ENCODE measurements around the gene EFEMP2.

Gene EFEMP2

DNA sequence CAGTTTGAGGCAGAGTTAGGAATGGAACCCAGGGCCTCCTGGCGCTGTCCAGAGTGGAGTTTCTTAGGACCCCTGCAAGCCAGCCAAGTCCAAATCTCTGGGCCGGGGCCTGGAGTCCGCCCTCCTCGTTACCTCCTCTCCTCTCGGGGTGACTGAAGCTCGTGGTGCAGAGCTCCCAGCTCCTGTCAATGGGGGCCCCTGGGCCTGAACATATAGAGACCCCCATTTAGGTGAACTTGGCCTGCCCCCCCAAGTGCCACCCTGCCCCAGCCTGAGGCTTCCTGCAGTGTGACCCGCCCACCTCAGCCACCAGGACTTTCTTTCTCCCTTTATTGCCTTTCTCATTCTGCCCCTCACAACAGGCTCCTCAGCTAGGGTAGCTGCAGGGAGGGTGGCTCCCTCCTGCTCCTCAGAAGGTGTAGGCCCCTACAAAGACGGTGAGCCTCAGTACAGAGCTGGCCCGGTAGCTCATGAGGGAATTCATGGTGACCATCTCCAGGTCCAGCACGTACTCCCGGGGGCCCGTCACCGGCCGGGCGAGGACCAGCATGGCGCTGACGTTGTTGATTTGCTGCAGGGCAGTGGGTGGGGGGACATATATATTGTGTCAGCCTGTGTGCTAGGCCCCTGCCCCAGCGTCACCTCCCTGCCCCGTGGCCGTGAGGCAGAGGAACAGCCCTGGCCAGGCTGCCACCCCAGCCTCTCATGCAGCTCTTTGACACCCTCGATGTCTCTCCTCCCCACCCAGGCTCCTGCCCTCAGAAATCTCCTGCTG lies 5.9 kb downstream of the EFEMP2 start:
- peak overlapping the region; percentile 42 for H3K4me3 ChIP-seq (ENCODE audit: low read depth, low read length)
- TF ChIP-seq POLR2A (IDR thresholded peaks at IDR 0.05; ENCODE audit: extremely low read depth, insufficient read length) (no peak), MYC (IDR thresholded peaks at IDR 0.05; ENCODE audit: low read depth, low read length) (no peak)
- TF ChIP-seq, protein P1, sequence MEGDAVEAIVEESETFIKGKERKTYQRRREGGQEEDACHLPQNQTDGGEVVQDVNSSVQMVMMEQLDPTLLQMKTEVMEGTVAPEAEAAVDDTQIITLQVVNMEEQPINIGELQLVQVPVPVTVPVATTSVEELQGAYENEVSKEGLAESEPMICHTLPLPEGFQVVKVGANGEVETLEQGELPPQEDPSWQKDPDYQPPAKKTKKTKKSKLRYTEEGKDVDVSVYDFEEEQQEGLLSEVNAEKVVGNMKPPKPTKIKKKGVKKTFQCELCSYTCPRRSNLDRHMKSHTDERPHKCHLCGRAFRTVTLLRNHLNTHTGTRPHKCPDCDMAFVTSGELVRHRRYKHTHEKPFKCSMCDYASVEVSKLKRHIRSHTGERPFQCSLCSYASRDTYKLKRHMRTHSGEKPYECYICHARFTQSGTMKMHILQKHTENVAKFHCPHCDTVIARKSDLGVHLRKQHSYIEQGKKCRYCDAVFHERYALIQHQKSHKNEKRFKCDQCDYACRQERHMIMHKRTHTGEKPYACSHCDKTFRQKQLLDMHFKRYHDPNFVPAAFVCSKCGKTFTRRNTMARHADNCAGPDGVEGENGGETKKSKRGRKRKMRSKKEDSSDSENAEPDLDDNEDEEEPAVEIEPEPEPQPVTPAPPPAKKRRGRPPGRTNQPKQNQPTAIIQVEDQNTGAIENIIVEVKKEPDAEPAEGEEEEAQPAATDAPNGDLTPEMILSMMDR (IDR thresholded peaks at IDR 0.05; ENCODE audit: low read depth, low read length), result no peak
- TF ChIP-seq, protein P2, sequence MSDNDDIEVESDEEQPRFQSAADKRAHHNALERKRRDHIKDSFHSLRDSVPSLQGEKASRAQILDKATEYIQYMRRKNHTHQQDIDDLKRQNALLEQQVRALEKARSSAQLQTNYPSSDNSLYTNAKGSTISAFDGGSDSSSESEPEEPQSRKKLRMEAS (IDR thresholded peaks at IDR 0.05; ENCODE audit: low read depth, low read length), result no peak

DNA sequence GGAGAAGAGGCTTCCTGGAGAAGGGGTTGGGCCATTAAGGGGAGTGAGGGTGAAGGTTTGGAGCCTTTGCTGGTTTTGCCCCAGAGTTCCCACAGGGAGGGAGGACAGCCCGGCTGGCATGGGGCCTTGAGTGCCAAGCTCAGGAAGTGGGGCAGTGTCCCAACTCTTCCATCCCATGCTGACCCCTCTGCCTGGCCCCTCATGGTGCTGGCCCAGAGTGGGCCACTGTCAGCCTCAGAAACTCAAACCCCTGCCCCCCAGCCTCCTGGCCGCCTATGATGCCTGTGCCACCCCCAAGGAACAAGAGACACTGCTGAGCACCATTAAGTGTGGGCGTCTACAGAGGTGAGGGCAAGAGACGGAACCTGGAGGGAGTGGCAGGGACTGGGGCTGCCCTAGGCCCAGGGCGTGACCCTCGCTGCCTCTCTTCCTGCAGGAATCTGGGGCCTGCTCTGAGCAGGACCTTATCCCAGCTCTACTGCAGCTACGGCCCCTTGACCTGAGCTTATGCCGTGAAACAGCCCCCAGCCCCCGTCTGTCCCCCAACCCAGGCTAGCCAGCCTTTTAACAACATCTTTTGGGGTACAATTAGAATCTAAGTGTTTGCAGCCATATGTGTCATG lies 6.9 kb downstream of the EFEMP2 start:
- H3K4me3 ChIP-seq (ENCODE audit: low read depth, low read length), result no peak overlapping the region
- no peak for DNase-seq (ENCODE audit: low read depth)
- TF ChIP-seq, protein P1 (IDR thresholded peaks at IDR 0.05; ENCODE audit: low read depth, low read length), result no peak
- TF ChIP-seq, protein P2 (IDR thresholded peaks at IDR 0.05; ENCODE audit: low read depth, low read length), result no peak
- TF ChIP-seq MYC (IDR thresholded peaks at IDR 0.05; ENCODE audit: low read depth, low read length) (no peak), POLR2A (IDR thresholded peaks at IDR 0.05; ENCODE audit: extremely low read depth, insufficient read length) (no peak)

More for the DNA sequence above, 5.9 kb downstream of the EFEMP2 start:
- DNase-seq (ENCODE audit: low read depth), result no peak

- TF ChIP-seq, protein P2 (IDR thresholded peaks at IDR 0.05; ENCODE audit: low read depth, low read length), result no peak
- TF ChIP-seq POLR2A (IDR thresholded peaks at IDR 0.05; ENCODE audit: extremely low read depth, insufficient read length) (no peak), MYC (IDR thresholded peaks at IDR 0.05; ENCODE audit: low read depth, low read length) (no peak)
- TF ChIP-seq, protein P1 (IDR thresholded peaks at IDR 0.05; ENCODE audit: low read depth, low read length), result no peak
- no peak for DNase-seq (ENCODE audit: low read depth)
- H3K4me3 ChIP-seq (ENCODE audit: low read depth, low read length), result no peak overlapping the region
These were observed 7.7 kb downstream of the EFEMP2 start for GRCh38 chr11:65864706-65865471.

DNA sequence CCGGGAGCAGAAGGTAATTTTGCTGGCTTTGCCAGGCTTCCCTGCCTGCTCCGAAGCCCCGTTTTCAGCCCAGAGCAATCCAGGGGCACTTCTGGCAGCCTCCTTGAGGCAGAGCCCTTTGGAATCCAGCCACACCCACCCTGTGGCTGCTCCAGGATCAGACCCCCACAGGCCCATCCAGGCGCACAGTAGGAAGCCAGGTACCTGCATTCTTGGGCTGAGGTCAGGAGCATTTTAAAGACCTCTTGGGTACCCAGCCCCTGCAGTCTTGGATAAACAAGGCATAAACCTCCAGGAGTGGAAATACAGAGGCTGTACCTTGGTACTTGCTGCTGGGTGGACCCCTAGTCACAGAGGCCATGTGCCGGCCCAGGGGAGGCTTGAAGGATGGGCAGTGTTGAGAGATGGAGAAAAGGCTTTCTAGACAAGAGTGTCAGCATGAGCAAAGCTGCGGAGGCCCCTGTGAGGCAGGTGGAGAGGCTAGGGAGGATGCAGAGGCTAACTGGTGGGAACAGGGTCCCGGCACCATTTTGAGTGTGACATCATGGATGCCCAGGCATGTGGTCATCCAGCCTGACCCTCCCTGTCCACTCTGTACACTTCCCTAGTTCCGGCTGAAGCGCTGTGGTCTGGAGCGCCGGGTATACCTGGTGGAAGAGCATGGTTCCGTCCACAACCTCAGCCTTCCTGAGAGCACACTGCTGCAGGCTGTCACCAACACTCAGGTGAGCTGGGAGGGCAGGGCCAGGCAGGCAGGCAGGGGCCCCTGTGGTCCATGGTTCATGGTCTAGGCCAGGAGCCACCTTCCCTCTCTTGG lies 8.5 kb downstream of the EFEMP2 start:
- TF ChIP-seq MYC (IDR thresholded peaks at IDR 0.05; ENCODE audit: low read depth, low read length) (no peak), POLR2A (IDR thresholded peaks at IDR 0.05; ENCODE audit: extremely low read depth, insufficient read length) (no peak)
- TF ChIP-seq, protein P2 (IDR thresholded peaks at IDR 0.05; ENCODE audit: low read depth, low read length), result no peak
- TF ChIP-seq, protein P1 (IDR thresholded peaks at IDR 0.05; ENCODE audit: low read depth, low read length), result no peak
- no peak for DNase-seq (ENCODE audit: low read depth)
- no peak overlapping the region for H3K4me3 ChIP-seq (ENCODE audit: low read depth, low read length)

All from NB4 (cell line).